Testis (tissue), 3 donors: Measurements from ENCODE around the gene LRRC56. TPM values are rescaled to one million over a fixed set of nuclear protein-coding genes. Genes with fewer than 3 reads are reported as not detected.

Source experiments
- DNase-seq: peaks from one replicate; pipeline ENCODE4 v3.0.0-alpha.2; 2019
- H3K27ac ChIP-seq, 2 donors: fragments of 200-600 bp; sonication (generic); one replicate each; pipeline ENCODE4 v1.5.1; 2019
- H3K27me3 ChIP-seq: fragments of 200-600 bp; sonication (generic); one replicate; pipeline ENCODE4 v1.5.1; 2019
- H3K36me3 ChIP-seq: fragments of 200-600 bp; sonication (generic); one replicate; pipeline ENCODE4 v1.5.1; 2017; ENCODE audit warnings: low read depth; ENCODE audit errors: missing control alignments
- H3K4me1 ChIP-seq: fragments of 200-600 bp; sonication (generic); one replicate; pipeline ENCODE4 v1.5.1; 2019
- H3K4me3 ChIP-seq, 2 donors: fragments of 200-600 bp; sonication (generic); one replicate each; pipeline ENCODE4 v1.5.1; 2017 to 2019
- H3K9me3 ChIP-seq: fragments of 200-600 bp; sonication (generic); one replicate; pipeline ENCODE4 v1.5.1; 2017
- POLR2A ChIP-seq: fragments of 450-650 bp; IDR thresholded peaks from one replicate; pipeline ENCODE4 v1.6.1; 2017; ENCODE audit warnings: antibody characterized with exemption, mild to moderate bottlenecking, moderate library complexity
- WGBS, 2 donors: methylation state at CpG; one replicate each; pipeline ENCODE4 v1.1.5; 2018; 5-methylcytosine and 5-hydroxymethylcytosine counted together
- intact Hi-C: fragments of 100-400 bp; cut with DNase I; formaldehyde crosslinking; loops from one replicate; pipeline ENCODE4 v1.15.1; 2023; ENCODE audit warnings: low total_unique reads
- polyA plus RNA-seq: library from polyadenylated mRNA; stranded (reverse); fragments of 350-450 nt; fragmentation: Illumina TruSeq; extraction: RNeasy Lipid Tissue Mini Kit (QIAGEN cat#74804); gene quantifications from one replicate; pipeline ENCODE4 v1.2.3, GENCODE V29; 2014; ENCODE audit warnings: low read depth, low replicate concordance; ENCODE audit not compliant: insufficient read depth
- total RNA-seq, 2 donors: library from RNA; depleted of rRNA; stranded (reverse); fragments of >200 nt; gene quantifications; one replicate each; pipeline ENCODE4 v1.2.3, GENCODE V29; 2016
- TF ChIP-seq, protein P1 (sequence below), 3 experiments: fragments of 450-650 bp in 2 of 3; fragments of 200-600 bp in 1 of 3; sonication (generic) in 1 of 3; IDR thresholded peaks; one replicate each; pipeline ENCODE4 v1.5.1; 2016 to 2019; ENCODE audit warnings: antibody characterized with exemption in 3 of 3, mild to moderate bottlenecking in 2 of 3, moderate library complexity in 1 of 3

Gene LRRC56
- total and polyA plus RNA-seq, 3 donors from 2014 or later: 11.6 to 23.5 (median 22.2) TPM

DNA sequence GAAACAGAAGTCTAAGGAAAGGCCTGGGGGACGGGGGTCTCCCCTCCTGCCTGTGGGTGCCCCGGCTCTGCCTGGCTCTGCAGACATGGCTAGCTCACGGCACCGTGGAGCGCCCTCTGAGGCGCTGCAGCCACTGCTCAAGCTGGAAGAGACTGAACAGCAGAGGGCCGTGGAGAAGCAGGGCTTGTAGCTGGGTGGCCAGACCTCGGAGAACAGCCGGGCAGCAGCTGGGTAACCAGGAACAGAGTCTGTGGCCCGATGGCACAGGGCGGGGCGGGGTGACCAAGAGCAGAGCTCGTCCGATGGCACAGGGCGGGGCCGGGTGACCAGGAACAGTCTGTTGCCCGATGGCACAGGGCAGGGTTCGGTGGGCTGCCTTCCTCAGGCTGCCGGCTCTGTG, 48.3 kb upstream of the LRRC56 start:
- intact Hi-C loops: no loop called here

DNA sequence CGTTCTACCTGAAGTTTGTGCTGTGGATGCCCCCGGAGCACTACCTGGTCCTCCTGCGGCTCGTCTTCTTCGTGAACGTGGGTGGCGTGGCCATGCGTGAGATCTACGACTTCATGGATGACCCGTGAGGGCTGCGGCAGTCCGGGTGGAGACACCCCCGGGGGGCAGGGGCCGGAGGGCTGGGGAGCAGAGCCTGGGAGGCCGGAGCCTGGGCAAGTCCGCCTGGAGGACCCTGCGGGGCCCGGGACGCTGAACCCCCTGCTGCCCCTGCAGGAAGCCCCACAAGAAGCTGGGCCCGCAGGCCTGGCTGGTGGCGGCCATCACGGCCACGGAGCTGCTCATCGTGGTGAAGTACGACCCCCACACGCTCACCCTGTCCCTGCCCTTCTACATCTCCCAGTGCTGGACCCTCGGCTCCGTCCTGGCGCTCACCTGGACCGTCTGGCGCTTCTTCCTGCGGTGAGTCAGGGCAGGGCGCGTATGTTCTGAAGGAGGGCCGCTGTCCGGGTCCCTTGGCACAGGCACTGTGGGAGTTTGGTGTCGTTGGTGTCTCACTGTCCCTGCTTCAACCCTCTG, 47.6 kb upstream of the LRRC56 start:
- Histone ChIP-seq H3K27me3 (no peaks in the 10 kb centered on the region), H3K36me3 (no peaks in the 10 kb centered on the region), H3K4me1 (no peaks in the 10 kb centered on the region), H3K9me3 (no peaks in the 10 kb centered on the region), H3K4me3 (no peak overlapping the region), H3K27ac (no peak overlapping the region)
- intact Hi-C loops: no loop called here
- 92 to 93% methylated on average over 14 to 37 of the region's 37 CpGs for WGBS, 2 donors
- TF ChIP-seq POLR2A: no peak
- TF ChIP-seq, protein P1, sequence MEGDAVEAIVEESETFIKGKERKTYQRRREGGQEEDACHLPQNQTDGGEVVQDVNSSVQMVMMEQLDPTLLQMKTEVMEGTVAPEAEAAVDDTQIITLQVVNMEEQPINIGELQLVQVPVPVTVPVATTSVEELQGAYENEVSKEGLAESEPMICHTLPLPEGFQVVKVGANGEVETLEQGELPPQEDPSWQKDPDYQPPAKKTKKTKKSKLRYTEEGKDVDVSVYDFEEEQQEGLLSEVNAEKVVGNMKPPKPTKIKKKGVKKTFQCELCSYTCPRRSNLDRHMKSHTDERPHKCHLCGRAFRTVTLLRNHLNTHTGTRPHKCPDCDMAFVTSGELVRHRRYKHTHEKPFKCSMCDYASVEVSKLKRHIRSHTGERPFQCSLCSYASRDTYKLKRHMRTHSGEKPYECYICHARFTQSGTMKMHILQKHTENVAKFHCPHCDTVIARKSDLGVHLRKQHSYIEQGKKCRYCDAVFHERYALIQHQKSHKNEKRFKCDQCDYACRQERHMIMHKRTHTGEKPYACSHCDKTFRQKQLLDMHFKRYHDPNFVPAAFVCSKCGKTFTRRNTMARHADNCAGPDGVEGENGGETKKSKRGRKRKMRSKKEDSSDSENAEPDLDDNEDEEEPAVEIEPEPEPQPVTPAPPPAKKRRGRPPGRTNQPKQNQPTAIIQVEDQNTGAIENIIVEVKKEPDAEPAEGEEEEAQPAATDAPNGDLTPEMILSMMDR (IDR thresholded peaks at IDR 0.05): no peak
- DNase-seq: no peak

More for the DNA sequence above, 48.3 kb upstream of the LRRC56 start:
- Histone ChIP-seq H3K4me3 (no peak overlapping the region), H3K27me3 (no peaks in the 10 kb centered on the region), H3K36me3 (no peaks in the 10 kb centered on the region), H3K27ac (no peak overlapping the region), H3K9me3 (no peaks in the 10 kb centered on the region), H3K4me1 (no peaks in the 10 kb centered on the region)
- WGBS, 2 donors: 87 to 97% methylated on average over 11 to 18 of the region's 19 CpGs
- no peak for DNase-seq
- TF ChIP-seq, protein P1 (IDR thresholded peaks at IDR 0.05): no peak
- no peak for TF ChIP-seq POLR2A

DNA sequence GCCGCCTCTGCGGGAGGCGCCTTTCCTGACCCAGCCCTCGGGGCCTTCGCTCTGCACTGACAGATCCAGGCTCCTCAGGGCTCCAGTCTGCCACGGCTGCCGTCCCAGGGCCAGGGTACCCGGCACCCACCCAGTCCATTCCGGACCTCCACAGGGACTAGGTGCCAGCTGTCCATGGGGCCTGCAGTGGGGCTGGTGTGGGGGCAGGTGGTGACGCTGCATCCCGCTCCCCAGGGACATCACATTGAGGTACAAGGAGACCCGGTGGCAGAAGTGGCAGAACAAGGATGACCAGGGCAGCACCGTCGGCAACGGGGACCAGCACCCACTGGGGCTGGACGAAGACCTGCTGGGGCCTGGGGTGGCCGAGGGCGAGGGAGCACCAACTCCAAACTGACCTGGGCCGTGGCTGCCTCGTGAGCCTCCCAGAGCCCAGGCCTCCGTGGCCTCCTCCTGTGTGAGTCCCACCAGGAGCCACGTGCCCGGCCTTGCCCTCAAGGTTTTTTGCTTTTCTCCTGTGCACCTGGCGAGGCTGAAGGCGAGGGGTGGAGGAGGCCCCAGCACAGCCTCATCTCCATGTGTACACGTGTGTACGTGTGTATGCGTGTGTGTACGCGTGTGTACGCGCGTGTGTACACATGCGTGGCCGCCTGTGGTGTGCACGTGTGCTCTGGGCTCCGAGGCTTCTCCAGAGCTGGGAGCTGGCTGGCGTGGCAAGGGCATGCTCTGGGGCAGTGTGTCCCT, 47.0 kb upstream of the LRRC56 start:
- H3K27ac ChIP-seq: no peak overlapping the region
- TF ChIP-seq, protein P1 (IDR thresholded peaks at IDR 0.05): no peak
- no peak for TF ChIP-seq POLR2A
- 85 to 90% methylated on average over 21 to 38 of the region's 38 CpGs for WGBS, 2 donors
- intact Hi-C loops: no loop called here
- H3K4me3 ChIP-seq: no peak overlapping the region
- no peaks in the 10 kb centered on the region for H3K4me1 ChIP-seq
- H3K27me3 ChIP-seq: no peaks in the 10 kb centered on the region
- no peaks in the 10 kb centered on the region for H3K9me3 ChIP-seq
- H3K36me3 ChIP-seq: no peaks in the 10 kb centered on the region
- DNase-seq: no peak

DNA sequence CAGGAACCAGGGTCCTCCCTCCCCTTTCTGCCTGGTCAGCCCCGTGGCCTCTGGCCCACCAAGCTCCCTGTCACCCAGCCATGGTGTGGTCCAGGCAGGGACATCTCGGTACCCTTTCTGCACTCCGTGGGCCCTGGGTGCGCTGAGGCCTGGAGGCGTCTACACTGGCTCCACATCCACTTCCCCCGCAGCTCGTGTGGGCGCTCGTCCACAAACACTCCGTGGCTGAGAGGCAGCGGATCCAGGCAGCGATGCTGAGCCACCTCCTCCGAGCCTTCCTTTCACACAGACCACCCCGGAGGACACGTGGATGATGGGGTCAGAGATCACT, 46.4 kb upstream of the LRRC56 start:
- no peaks in the 10 kb centered on the region for H3K27me3 ChIP-seq
- no peaks in the 10 kb centered on the region for H3K36me3 ChIP-seq
- peaks cover 2% of the 10 kb centered on the region for H3K4me1 ChIP-seq
- H3K27ac ChIP-seq: no peak overlapping the region
- no peaks in the 10 kb centered on the region for H3K9me3 ChIP-seq
- no peak for DNase-seq
- no peak overlapping the region for H3K4me3 ChIP-seq
- 85 to 91% methylated on average over 12 to 15 of the region's 15 CpGs for WGBS, 2 donors
- TF ChIP-seq, protein P1 (IDR thresholded peaks at IDR 0.05): no peak
- TF ChIP-seq POLR2A: no peak
- intact Hi-C loops: no loop called here

DNA sequence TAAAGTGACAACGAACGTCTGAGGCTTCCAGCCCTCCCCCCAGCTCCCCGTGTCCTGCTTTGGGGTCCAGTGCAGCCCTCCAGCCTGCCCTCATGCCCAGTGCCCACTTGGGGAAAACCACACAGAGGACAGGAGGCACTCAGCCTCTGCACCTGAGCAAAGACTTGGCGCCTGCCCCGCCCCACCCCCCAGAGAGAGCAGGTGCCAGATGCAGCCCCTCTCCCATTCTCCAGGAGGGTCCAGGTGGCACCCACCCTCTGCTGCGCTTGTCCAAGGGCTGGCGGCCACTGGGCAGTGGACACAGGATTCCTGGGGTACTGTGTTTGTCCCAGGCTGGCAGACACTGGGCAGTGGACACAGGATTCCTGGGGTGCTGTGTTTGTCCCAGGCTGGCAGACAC, 46.0 kb upstream of the LRRC56 start:
- no peak for DNase-seq
- Histone ChIP-seq H3K27ac (no peak overlapping the region), H3K9me3 (no peaks in the 10 kb centered on the region), H3K36me3 (no peaks in the 10 kb centered on the region), H3K27me3 (no peaks in the 10 kb centered on the region), H3K4me1 (peaks cover 5% of the 10 kb centered on the region), H3K4me3 (no peak overlapping the region)
- intact Hi-C loops: no loop called here
- 79 to 86% methylated on average over 3 to 7 of the region's 7 CpGs for WGBS, 2 donors
- no peak for TF ChIP-seq POLR2A
- TF ChIP-seq, protein P1 (IDR thresholded peaks at IDR 0.05): no peak
